DMS153 treated with DMSO at 0.1 percent for 48 hours (cell line): ENCODE results near the gene SHROOM4.

Experiments
- DNase-seq: peaks from one replicate; lab custom pipeline; 2025; ENCODE audit not compliant: unreplicated experiment; lab: John Stamatoyannopoulos, UW

SHROOM4 gene

GRCh38 chrX:50622751-50623150 is 191.2 kb downstream of the SHROOM4 start:
- no peak for DNase-seq

- DNase-seq, result no peak
Measured at GRCh38 chrX:50618788-50619558, 195.0 kb downstream of the SHROOM4 start.

- DNase-seq, result no peak
Measured at GRCh38 chrX:50617183-50617582, 196.8 kb downstream of the SHROOM4 start.

GRCh38 chrX:50615570-50616158 is 198.3 kb downstream of the SHROOM4 start:
- no peak for DNase-seq

- no peak for DNase-seq
Measured at GRCh38 chrX:50614460-50614859, 199.5 kb downstream of the SHROOM4 start.

- DNase-seq, result no peak
Measured at GRCh38 chrX:50613846-50614245, 200.1 kb downstream of the SHROOM4 start.

- no peak for DNase-seq
Measured at GRCh38 chrX:50609796-50610195, 204.2 kb downstream of the SHROOM4 start.

- no peak for DNase-seq
Measured at GRCh38 chrX:50606300-50606950, 207.6 kb downstream of the SHROOM4 start.

GRCh38 chrX:50596056-50596455 is 217.9 kb downstream of the SHROOM4 start:
- DNase-seq, result no peak

- DNase-seq, result no peak
Measured at GRCh38 chrX:50594788-50595187, 219.2 kb downstream of the SHROOM4 start.

GRCh38 chrX:50586980-50587379 is 227.0 kb downstream of the SHROOM4 start:
- no peak for DNase-seq

- no peak for DNase-seq
Measured at GRCh38 chrX:50586407-50586806, 227.6 kb downstream of the SHROOM4 start.

- DNase-seq, result no peak
Measured at GRCh38 chrX:50581405-50581804, 232.6 kb downstream of the SHROOM4 start.

- no peak for DNase-seq
Measured at GRCh38 chrX:50579955-50580354, 234.0 kb downstream of the SHROOM4 start.

- no peak for DNase-seq
Measured at GRCh38 chrX:50577326-50577725, 236.7 kb downstream of the SHROOM4 start.

GRCh38 chrX:50567636-50568035 is 246.4 kb downstream of the SHROOM4 start:
- DNase-seq, result no peak

- no peak for DNase-seq
Measured at GRCh38 chrX:50565718-50566117, 248.3 kb downstream of the SHROOM4 start.
